Retinal pigment epithelial cell (primary cell): ENCODE results near the gene DPH7.
"Not testable (repeated sequence)": the region's sequence is repeated elsewhere in the genome, so short reads cannot be mapped to it uniquely, and the experiment has no call there.

Source experiments
- DNase-seq: peaks from one replicate; pipeline ENCODE4 v3.0.0-alpha.2; 2010; ENCODE audit warnings: low read depth
- H3K4me3 ChIP-seq: 2 replicates; pipeline ENCODE4 v1.5.1; 2011; ENCODE audit warnings: mild to moderate bottlenecking, low read length, control low read depth, moderate library complexity
- CTCF ChIP-seq: conservative IDR thresholded peaks from 2 replicates; pipeline ENCODE4 v1.5.1; 2011; ENCODE audit warnings: low read depth, low read length, control low read depth, inconsistent platforms

DPH7 gene

GRCh38 chr9:137515338-137515724, 63.4 kb downstream of the DPH7 start:
- TF ChIP-seq CTCF, result no peak

GRCh38 chr9:137514691-137515337, 63.9 kb downstream of the DPH7 start:
- DNase-seq, result no peak
- H3K4me3 ChIP-seq, result no peak overlapping the region
- TF ChIP-seq CTCF, result no peak

More at GRCh38 chr9:137515338-137515724, 63.4 kb downstream of the DPH7 start:
- DNase-seq, result no peak
- H3K4me3 ChIP-seq, result no peak overlapping the region

GRCh38 chr9:137513801-137514570, 64.7 kb downstream of the DPH7 start:
- DNase-seq, result not testable (repeated sequence)

GRCh38 chr9:137513136-137513535, 65.6 kb downstream of the DPH7 start:
- DNase-seq, H3K4me3 ChIP-seq: not testable (repeated sequence)

More at GRCh38 chr9:137513801-137514570, 64.7 kb downstream of the DPH7 start:
- H3K4me3 ChIP-seq, result not testable (repeated sequence)

GRCh38 chr9:137511758-137512463, 66.8 kb downstream of the DPH7 start:
- H3K4me3 ChIP-seq, result no peak overlapping the region
- DNase-seq, result no peak
- no peak for TF ChIP-seq CTCF

- not testable (repeated sequence) for DNase-seq, H3K4me3 ChIP-seq
These were observed 67.6 kb downstream of the DPH7 start for GRCh38 chr9:137511126-137511525.

GRCh38 chr9:137509198-137509597, 69.5 kb downstream of the DPH7 start:
- H3K4me3 ChIP-seq, result no peak overlapping the region
- TF ChIP-seq CTCF, result no peak
- no peak for DNase-seq

GRCh38 chr9:137506702-137507171, 72.0 kb downstream of the DPH7 start:
- no peak for DNase-seq

More at GRCh38 chr9:137506702-137507171, 72.0 kb downstream of the DPH7 start:
- TF ChIP-seq CTCF, result no peak
- no peak overlapping the region for H3K4me3 ChIP-seq
